ENCODE results near the gene PDPK1. TPM values are rescaled to one million over a fixed set of nuclear protein-coding genes. Genes with fewer than 3 reads are reported as not detected.
"Not testable (repeated sequence)": the region's sequence is repeated elsewhere in the genome, so short reads cannot be mapped to it uniquely, and the experiment has no call there.

The PDPK1 gene
- total RNA-seq, 2 experiments from 2014 or later, result 43.3 to 46.1 TPM

- DNase-seq; CTCF ChIA-PET; H3K36me3 Mint-ChIP-seq (ENCODE audit: low read depth); H3K4me3 Mint-ChIP-seq; H3K4me1 Mint-ChIP-seq; H3K9me3 Mint-ChIP-seq; H3K27ac Mint-ChIP-seq; H3K27me3 Mint-ChIP-seq; POLR2A ChIA-PET: not testable (repeated sequence)
These were observed 75.4 kb downstream of the PDPK1 start for GRCh38 chr16:2613251-2613650.

GRCh38 chr16:2614761-2615191 lies 77.0 kb downstream of the PDPK1 start:
- Mint-ChIP-seq H3K4me1 (no peaks in the 10 kb centered on the region), H3K36me3 (ENCODE audit: low read depth) (peaks cover 4% of the 10 kb centered on the region), H3K4me3 (no peak overlapping the region), H3K27ac (no peak overlapping the region), H3K27me3 (no peaks in the 10 kb centered on the region), H3K9me3 (no peaks in the 10 kb centered on the region)
- DNase-seq, result no peak
- POLR2A ChIA-PET, result no interaction called here
- CTCF ChIA-PET, result no interaction called here

- H3K4me3 Mint-ChIP-seq; H3K27ac Mint-ChIP-seq; H3K36me3 Mint-ChIP-seq (ENCODE audit: low read depth); H3K9me3 Mint-ChIP-seq; POLR2A ChIA-PET; H3K27me3 Mint-ChIP-seq; CTCF ChIA-PET; H3K4me1 Mint-ChIP-seq; DNase-seq: not testable (repeated sequence)
These were observed 81.1 kb downstream of the PDPK1 start for GRCh38 chr16:2618964-2619363.

GRCh38 chr16:2619628-2620027 lies 81.8 kb downstream of the PDPK1 start:
- H3K27me3 Mint-ChIP-seq; H3K9me3 Mint-ChIP-seq; CTCF ChIA-PET; H3K36me3 Mint-ChIP-seq (ENCODE audit: low read depth); DNase-seq; H3K4me3 Mint-ChIP-seq; H3K27ac Mint-ChIP-seq; POLR2A ChIA-PET; H3K4me1 Mint-ChIP-seq: not testable (repeated sequence)

GRCh38 chr16:2620870-2621269 lies 83.0 kb downstream of the PDPK1 start:
- not testable (repeated sequence) for H3K9me3 Mint-ChIP-seq

GRCh38 chr16:2621395-2621794 lies 83.6 kb downstream of the PDPK1 start:
- DNase-seq; POLR2A ChIA-PET; H3K27ac Mint-ChIP-seq; H3K36me3 Mint-ChIP-seq (ENCODE audit: low read depth); H3K4me3 Mint-ChIP-seq; H3K4me1 Mint-ChIP-seq; CTCF ChIA-PET; H3K9me3 Mint-ChIP-seq; H3K27me3 Mint-ChIP-seq: not testable (repeated sequence)

More at GRCh38 chr16:2620870-2621269, 83.0 kb downstream of the PDPK1 start:
- CTCF ChIA-PET; H3K4me3 Mint-ChIP-seq; DNase-seq; H3K27me3 Mint-ChIP-seq; POLR2A ChIA-PET; H3K27ac Mint-ChIP-seq; H3K36me3 Mint-ChIP-seq (ENCODE audit: low read depth); H3K4me1 Mint-ChIP-seq: not testable (repeated sequence)

GRCh38 chr16:2627075-2627474 lies 89.3 kb downstream of the PDPK1 start:
- H3K4me1 Mint-ChIP-seq, result not testable (repeated sequence)

GRCh38 chr16:2631203-2631602 lies 93.4 kb downstream of the PDPK1 start:
- H3K36me3 Mint-ChIP-seq (ENCODE audit: low read depth); H3K9me3 Mint-ChIP-seq; POLR2A ChIA-PET; H3K27ac Mint-ChIP-seq; H3K4me1 Mint-ChIP-seq; H3K4me3 Mint-ChIP-seq; H3K27me3 Mint-ChIP-seq; CTCF ChIA-PET; DNase-seq: not testable (repeated sequence)

More at GRCh38 chr16:2627075-2627474, 89.3 kb downstream of the PDPK1 start:
- CTCF ChIA-PET; H3K27ac Mint-ChIP-seq; H3K9me3 Mint-ChIP-seq; POLR2A ChIA-PET; H3K36me3 Mint-ChIP-seq (ENCODE audit: low read depth); H3K27me3 Mint-ChIP-seq; DNase-seq; H3K4me3 Mint-ChIP-seq: not testable (repeated sequence)

GRCh38 chr16:2632291-2632690 lies 94.5 kb downstream of the PDPK1 start:
- H3K4me1 Mint-ChIP-seq; H3K36me3 Mint-ChIP-seq (ENCODE audit: low read depth); H3K27ac Mint-ChIP-seq; CTCF ChIA-PET; DNase-seq; H3K27me3 Mint-ChIP-seq; H3K9me3 Mint-ChIP-seq; POLR2A ChIA-PET; H3K4me3 Mint-ChIP-seq: not testable (repeated sequence)

GRCh38 chr16:2639071-2639721 lies 101.4 kb downstream of the PDPK1 start:
- CTCF ChIA-PET; H3K4me3 Mint-ChIP-seq; H3K36me3 Mint-ChIP-seq (ENCODE audit: low read depth); H3K27ac Mint-ChIP-seq; DNase-seq; H3K9me3 Mint-ChIP-seq; H3K27me3 Mint-ChIP-seq; POLR2A ChIA-PET; H3K4me1 Mint-ChIP-seq: not testable (repeated sequence)

- H3K4me3 Mint-ChIP-seq; CTCF ChIA-PET; DNase-seq; H3K27me3 Mint-ChIP-seq; H3K9me3 Mint-ChIP-seq; POLR2A ChIA-PET; H3K27ac Mint-ChIP-seq; H3K36me3 Mint-ChIP-seq (ENCODE audit: low read depth); H3K4me1 Mint-ChIP-seq: not testable (repeated sequence)
These were observed 101.9 kb downstream of the PDPK1 start for GRCh38 chr16:2639722-2640072.

GRCh38 chr16:2642561-2642960 lies 104.7 kb downstream of the PDPK1 start:
- POLR2A ChIA-PET; H3K27me3 Mint-ChIP-seq; H3K36me3 Mint-ChIP-seq (ENCODE audit: low read depth); H3K9me3 Mint-ChIP-seq; H3K27ac Mint-ChIP-seq; DNase-seq; H3K4me3 Mint-ChIP-seq; H3K4me1 Mint-ChIP-seq; CTCF ChIA-PET: not testable (repeated sequence)

GRCh38 chr16:2644754-2645453 lies 107.1 kb downstream of the PDPK1 start:
- H3K4me1 Mint-ChIP-seq; H3K9me3 Mint-ChIP-seq; DNase-seq; H3K27me3 Mint-ChIP-seq; POLR2A ChIA-PET; H3K27ac Mint-ChIP-seq; H3K4me3 Mint-ChIP-seq; CTCF ChIA-PET; H3K36me3 Mint-ChIP-seq (ENCODE audit: low read depth): not testable (repeated sequence)

- H3K36me3 Mint-ChIP-seq (ENCODE audit: low read depth); POLR2A ChIA-PET; H3K4me3 Mint-ChIP-seq; DNase-seq; CTCF ChIA-PET; H3K27ac Mint-ChIP-seq; H3K4me1 Mint-ChIP-seq; H3K27me3 Mint-ChIP-seq; H3K9me3 Mint-ChIP-seq: not testable (repeated sequence)
These were observed 113.5 kb downstream of the PDPK1 start for GRCh38 chr16:2651268-2651871.

Measured in activated CD4-positive, alpha-beta T cell treated with anti-CD3 and anti-CD28 coated beads, Interleukin-2, amount 10 ng/mL, durations not matched to agents 7 days and 5 days (primary cell).